Endodermal cell (in vitro differentiated cells): Measurements from ENCODE around the gene DUSP6. TPM values are rescaled to one million over a fixed set of nuclear protein-coding genes. Genes with fewer than 3 reads are reported as not detected.

ENCODE experiments used
- DNase-seq: peaks from one replicate; pipeline ENCODE4 v3.0.0-alpha.2; 2017
- H3K27ac ChIP-seq: 2 replicates; pipeline ENCODE4 v1.5.1; 2013; ENCODE audit warnings: mild to moderate bottlenecking, low read depth, low read length, moderate library complexity
- H3K27me3 ChIP-seq: 2 replicates; pipeline ENCODE4 v1.6.1; 2013; ENCODE audit warnings: mild to moderate bottlenecking, low read length, moderate library complexity; ENCODE audit not compliant: insufficient read depth, control insufficient read depth, poor library complexity, severe bottlenecking
- H3K36me3 ChIP-seq: 2 replicates; pipeline ENCODE4 v1.7.0; 2013; ENCODE audit warnings: mild to moderate bottlenecking, low read length, moderate library complexity; ENCODE audit not compliant: control insufficient read depth, insufficient read depth
- H3K4me1 ChIP-seq: one replicate; pipeline ENCODE4 v1.7.0; 2013; ENCODE audit warnings: low read length; ENCODE audit not compliant: control insufficient read depth, insufficient read depth
- H3K4me3 ChIP-seq: 2 replicates; pipeline ENCODE4 v1.5.1; 2013; ENCODE audit warnings: mild to moderate bottlenecking, low read length, moderate library complexity
- H3K9ac ChIP-seq: 2 replicates; pipeline ENCODE4 v1.6.1; 2013; ENCODE audit warnings: mild to moderate bottlenecking, low read length, moderate library complexity; ENCODE audit not compliant: poor library complexity, severe bottlenecking; ENCODE audit errors: extremely low read depth
- H3K9me3 ChIP-seq: 2 replicates; pipeline ENCODE4 v1.6.1; 2013; ENCODE audit warnings: mild to moderate bottlenecking, low read length, moderate library complexity; ENCODE audit not compliant: control insufficient read depth
- H3K27ac Mint-ChIP-seq: 2 replicates; pipeline ENCODE4 v1.8.0; 2020; ENCODE audit warnings: mixed read lengths
- H3K27me3 Mint-ChIP-seq: 2 replicates; pipeline ENCODE4 v1.8.0; 2021; ENCODE audit warnings: mild to moderate bottlenecking, mixed read lengths; ENCODE audit not compliant: insufficient read depth
- H3K36me3 Mint-ChIP-seq: 2 replicates; pipeline ENCODE4 v1.8.0; 2020; ENCODE audit warnings: low read depth, mixed read lengths
- H3K4me1 Mint-ChIP-seq: 2 replicates; pipeline ENCODE4 v1.8.0; 2020; ENCODE audit warnings: mixed read lengths
- H3K4me3 Mint-ChIP-seq: 2 replicates; pipeline ENCODE4 v1.8.0; 2020; ENCODE audit warnings: mild to moderate bottlenecking, moderate library complexity, mixed read lengths
- H3K9me3 Mint-ChIP-seq: 2 replicates; pipeline ENCODE4 v1.8.0; 2020; ENCODE audit warnings: mild to moderate bottlenecking, mixed read lengths
- WGBS, 2 experiments: methylation state at CpG; one replicate each; pipeline versions ENCODE4 v1.1.5 to v1.1.7; 2013; ENCODE audit warnings: missing lambda C conversion rate in 2 of 2, mixed read lengths in 1 of 2; ENCODE audit not compliant: insufficient coverage in 1 of 2, insufficient read length in 1 of 2; 5-methylcytosine and 5-hydroxymethylcytosine counted together
- total RNA-seq, 2 donors: library from RNA; stranded (reverse); fragmentation: NEBNext Ultra II Directional in 1 of 2; extraction: Animal tissue kit (Norgen Biotek cat#: 25700) in 1 of 2; gene quantifications; 2 replicates in 1 of 2; 3 replicates in 1 of 2; pipeline ENCODE4 v1.2.1, GENCODE V29; 2021
- TF ChIP-seq, protein P1 (sequence below): fragments of 200-600 bp; sonication (generic); conservative IDR thresholded peaks from 2 replicates; pipeline ENCODE4 v1.5.0; 2021; ENCODE audit warnings: antibody characterized with exemption, mild to moderate bottlenecking

The DUSP6 gene
- total RNA-seq, 2 donors from 2014 or later: 85.9 to 123 TPM

- Mint-ChIP-seq H3K27ac (peak overlapping the region; percentile 99), H3K4me1 (peaks cover 49% of the 10 kb centered on the region), H3K9me3 (no peaks in the 10 kb centered on the region), H3K4me3 (peak overlapping the region; percentile 98), H3K36me3 (peaks cover 31% of the 10 kb centered on the region), H3K27me3 (no peaks in the 10 kb centered on the region)
- H3K36me3 ChIP-seq: peaks cover 23% of the 10 kb centered on the region
- TF ChIP-seq, protein P1, sequence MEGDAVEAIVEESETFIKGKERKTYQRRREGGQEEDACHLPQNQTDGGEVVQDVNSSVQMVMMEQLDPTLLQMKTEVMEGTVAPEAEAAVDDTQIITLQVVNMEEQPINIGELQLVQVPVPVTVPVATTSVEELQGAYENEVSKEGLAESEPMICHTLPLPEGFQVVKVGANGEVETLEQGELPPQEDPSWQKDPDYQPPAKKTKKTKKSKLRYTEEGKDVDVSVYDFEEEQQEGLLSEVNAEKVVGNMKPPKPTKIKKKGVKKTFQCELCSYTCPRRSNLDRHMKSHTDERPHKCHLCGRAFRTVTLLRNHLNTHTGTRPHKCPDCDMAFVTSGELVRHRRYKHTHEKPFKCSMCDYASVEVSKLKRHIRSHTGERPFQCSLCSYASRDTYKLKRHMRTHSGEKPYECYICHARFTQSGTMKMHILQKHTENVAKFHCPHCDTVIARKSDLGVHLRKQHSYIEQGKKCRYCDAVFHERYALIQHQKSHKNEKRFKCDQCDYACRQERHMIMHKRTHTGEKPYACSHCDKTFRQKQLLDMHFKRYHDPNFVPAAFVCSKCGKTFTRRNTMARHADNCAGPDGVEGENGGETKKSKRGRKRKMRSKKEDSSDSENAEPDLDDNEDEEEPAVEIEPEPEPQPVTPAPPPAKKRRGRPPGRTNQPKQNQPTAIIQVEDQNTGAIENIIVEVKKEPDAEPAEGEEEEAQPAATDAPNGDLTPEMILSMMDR: no peak
- H3K9me3 ChIP-seq: no peaks in the 10 kb centered on the region
- peak overlapping the region; percentile 96 for H3K9ac ChIP-seq
- 0 to 3% methylated on average over 7 to 49 of the region's 49 CpGs for WGBS, 2 experiments
- peak overlapping the region; percentile 99 for H3K27ac ChIP-seq
- H3K27me3 ChIP-seq: no peaks in the 10 kb centered on the region
- H3K4me1 ChIP-seq: peaks cover 12% of the 10 kb centered on the region
- peak overlapping the region; percentile 98 for H3K4me3 ChIP-seq
- peak; percentile 96 for DNase-seq
These were observed 1.0 kb upstream of the DUSP6 start for GRCh38 chr12:89353188-89353822.

GRCh38 chr12:89352242-89352491 lies 134 bp downstream of the DUSP6 start:
- H3K27ac Mint-ChIP-seq: peak overlapping the region; percentile 99
- H3K4me3 Mint-ChIP-seq: peak overlapping the region; percentile 98
- no peaks in the 10 kb centered on the region for H3K27me3 Mint-ChIP-seq
- TF ChIP-seq, protein P1: no peak
- Histone ChIP-seq H3K27ac (peak overlapping the region; percentile 95), H3K4me3 (peak overlapping the region; percentile 98), H3K9ac (peak overlapping the region; percentile 96), H3K9me3 (no peaks in the 10 kb centered on the region), H3K4me1 (peaks cover 12% of the 10 kb centered on the region), H3K36me3 (peaks cover 33% of the 10 kb centered on the region), H3K27me3 (no peaks in the 10 kb centered on the region)
- H3K9me3 Mint-ChIP-seq: no peaks in the 10 kb centered on the region
- 0% methylated on average over 9 to 10 of the region's 10 CpGs for WGBS, 2 experiments
- H3K36me3 Mint-ChIP-seq: peaks cover 41% of the 10 kb centered on the region
- peaks cover 49% of the 10 kb centered on the region for H3K4me1 Mint-ChIP-seq
- no peak for DNase-seq

- no peaks in the 10 kb centered on the region for H3K9me3 Mint-ChIP-seq
- no peaks in the 10 kb centered on the region for H3K9me3 ChIP-seq
- peak overlapping the region; percentile 95 for H3K27ac ChIP-seq
- H3K4me3 ChIP-seq: peak overlapping the region; percentile 98
- no peaks in the 10 kb centered on the region for H3K27me3 Mint-ChIP-seq
- peaks cover 42% of the 10 kb centered on the region for H3K36me3 Mint-ChIP-seq
- WGBS, 2 experiments: 0% methylated on average over 50 to 87 of the region's 87 CpGs
- TF ChIP-seq, protein P1: no peak
- H3K4me1 Mint-ChIP-seq: peaks cover 49% of the 10 kb centered on the region
- peaks cover 37% of the 10 kb centered on the region for H3K36me3 ChIP-seq
- DNase-seq: peak; percentile 81
- no peaks in the 10 kb centered on the region for H3K27me3 ChIP-seq
- peak overlapping the region; percentile 98 for H3K4me3 Mint-ChIP-seq
- peak overlapping the region; percentile 96 for H3K9ac ChIP-seq
- peaks cover 11% of the 10 kb centered on the region for H3K4me1 ChIP-seq
- peak overlapping the region; percentile 99 for H3K27ac Mint-ChIP-seq
These were observed 636 bp downstream of the DUSP6 start for GRCh38 chr12:89351489-89352241.
